ENCODE data around the gene ADAMTSL2.
A peak's percentile ranks its signal among the peaks of the same experiment; 100 is the strongest.

Gene ADAMTSL2

DNA sequence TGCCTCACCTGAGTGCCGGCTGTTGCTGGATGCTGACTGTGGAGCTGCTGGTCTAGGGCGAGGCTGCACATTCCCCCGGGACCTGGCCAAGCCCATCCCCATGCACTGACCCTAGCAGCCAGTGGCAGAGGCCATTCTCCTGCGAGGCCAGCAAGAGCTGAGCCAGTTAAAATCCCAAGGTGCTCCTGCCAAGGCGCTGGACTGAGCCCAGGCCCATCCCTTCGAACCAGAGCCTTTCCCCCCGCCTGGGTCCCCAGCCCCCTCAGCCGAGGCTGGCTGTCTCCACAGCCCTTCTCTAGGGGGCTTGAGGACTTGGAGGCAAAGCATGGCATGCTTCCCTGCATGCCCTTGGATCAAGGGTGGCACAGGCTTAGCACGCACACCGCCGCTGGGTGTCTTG is 1.6 kb downstream of the ADAMTSL2 start:
- no peak for DNase-seq

DNA sequence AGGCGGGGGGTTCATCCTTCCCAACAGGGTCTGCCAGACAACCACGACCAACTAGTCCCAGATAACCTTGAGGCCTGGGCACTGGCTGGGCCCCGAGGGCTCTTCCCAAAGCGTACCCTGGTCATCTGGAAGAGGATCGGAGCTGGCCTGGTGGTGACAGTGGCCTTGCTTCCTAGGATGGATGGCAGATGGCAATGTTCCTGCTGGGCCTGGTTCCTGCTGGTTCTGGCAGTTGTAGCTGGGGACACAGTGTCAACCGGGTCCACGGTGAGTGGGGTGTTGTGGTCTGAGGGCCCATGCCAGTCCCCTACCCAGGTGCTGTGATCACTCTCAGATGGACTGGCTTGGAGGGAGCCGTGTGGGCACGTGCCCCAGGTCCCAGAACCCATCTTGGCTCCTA is 2.0 kb downstream of the ADAMTSL2 start:
- no peak for DNase-seq

DNA sequence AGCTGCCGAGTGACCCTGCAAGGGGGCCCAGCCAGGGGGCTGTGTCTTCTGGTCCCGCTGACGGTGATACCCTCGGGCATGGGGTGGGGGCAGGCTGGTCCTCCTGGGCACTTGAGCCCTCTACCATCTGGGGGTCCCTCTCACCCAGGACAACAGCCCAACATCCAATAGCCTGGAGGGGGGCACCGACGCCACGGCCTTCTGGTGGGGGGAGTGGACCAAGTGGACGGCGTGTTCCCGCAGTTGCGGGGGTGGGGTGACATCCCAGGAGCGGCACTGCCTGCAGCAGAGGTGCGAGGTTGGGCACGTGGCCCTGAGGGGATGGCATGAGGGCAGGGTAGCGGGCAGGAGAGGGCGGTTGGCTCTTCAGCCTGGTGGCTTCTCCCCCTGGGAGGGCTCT is 2.8 kb downstream of the ADAMTSL2 start:
- DNase-seq, result no peak

DNA sequence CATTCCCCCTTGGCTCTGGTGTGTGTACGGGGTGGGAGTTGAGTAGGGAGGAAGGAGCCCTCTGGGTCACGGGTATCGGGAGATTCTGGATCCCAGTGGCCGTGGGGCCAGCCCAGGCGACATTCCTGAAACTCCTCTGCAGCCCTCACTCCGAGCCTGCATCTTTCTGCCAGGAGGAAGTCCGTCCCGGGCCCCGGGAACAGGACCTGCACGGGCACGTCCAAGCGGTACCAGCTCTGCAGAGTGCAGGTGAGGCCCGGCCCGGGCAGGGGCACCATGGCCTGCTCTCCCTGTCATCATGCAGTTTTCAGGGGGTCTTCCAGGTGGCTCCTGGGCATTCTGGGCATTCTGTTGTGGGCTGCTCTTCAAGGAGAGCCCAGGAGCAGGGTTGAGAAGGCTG is 3.7 kb downstream of the ADAMTSL2 start:
- DNase-seq, result no peak

DNA sequence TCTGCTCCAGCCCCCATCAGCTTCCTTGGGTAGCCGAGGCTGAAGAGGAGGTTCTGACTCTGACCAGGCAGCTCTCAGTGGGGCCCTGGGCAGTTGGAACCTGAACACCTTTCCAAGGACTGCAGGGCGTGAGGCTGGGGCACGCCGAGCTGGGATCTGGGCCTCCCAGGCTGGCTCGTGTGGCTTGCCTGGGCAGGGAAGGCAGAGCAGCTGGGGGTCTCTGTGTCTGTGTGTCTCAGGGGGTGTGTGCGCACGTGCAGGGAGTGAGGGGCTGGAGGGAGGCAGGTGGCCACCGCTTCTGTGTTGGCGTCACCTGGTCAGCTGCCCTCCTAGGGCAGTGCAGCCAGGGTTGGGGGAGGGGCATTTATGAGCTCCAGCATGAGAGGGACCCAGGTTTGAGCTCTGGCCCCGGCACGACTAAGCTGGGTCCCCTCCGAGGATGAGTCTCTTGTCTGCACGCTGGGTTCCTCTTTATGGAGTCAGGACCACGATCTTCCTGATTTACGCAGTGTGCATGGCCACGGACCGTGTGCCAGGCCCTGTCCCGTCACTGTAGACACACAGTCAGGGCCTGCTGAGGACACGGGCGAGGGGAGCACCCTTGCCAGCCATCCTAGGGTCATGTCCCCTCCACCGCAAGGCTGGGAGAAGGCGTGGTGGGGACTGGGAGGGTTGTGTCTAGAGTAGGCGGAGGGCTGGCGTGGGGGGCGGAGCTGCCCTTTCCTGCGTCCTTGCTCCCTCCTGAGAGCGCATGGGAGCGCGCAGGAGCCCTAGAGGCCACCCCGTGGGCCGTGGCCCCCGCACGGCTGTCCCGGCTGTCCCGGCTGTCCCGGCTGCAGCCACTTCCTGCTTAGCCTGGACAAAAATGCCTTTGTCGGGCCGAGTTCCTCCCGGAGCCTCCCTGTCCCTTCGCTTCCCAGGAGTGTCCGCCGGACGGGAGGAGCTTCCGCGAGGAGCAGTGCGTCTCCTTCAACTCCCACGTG is 4.6 kb downstream of the ADAMTSL2 start:
- DNase-seq, result no peak

DNA sequence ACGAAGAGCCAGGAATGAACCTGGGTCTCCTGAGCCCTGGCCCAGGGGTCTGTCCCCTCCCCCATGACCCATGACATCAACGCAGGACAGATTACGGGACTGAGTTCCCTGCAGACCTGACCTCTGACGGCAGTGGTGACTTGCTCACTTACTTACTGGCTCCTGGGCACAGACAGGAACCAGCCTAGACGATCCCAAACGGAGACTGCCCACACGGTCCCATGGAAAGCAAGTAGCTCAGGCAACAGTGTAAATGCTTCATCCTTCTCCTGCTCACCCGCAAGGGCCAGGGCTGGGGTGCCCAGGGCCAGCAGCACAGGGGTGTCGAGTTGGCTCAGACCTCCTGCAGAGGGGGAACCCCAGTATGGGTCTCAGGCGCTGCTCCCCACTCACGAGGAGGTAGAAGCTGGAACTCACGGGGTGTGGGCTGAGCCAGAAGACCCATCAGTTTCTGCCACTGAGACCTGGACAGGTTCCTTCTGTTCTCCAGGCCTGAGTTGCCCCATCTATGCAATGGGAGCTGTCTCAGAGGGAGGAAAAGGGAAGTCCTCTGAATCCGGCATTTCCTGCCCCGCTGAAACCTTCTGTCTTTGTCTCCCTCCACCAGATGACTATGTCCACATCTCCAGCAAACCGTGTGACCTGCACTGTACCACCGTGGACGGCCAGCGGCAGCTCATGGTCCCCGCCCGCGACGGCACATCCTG is 5.6 kb downstream of the ADAMTSL2 start:
- no peak for DNase-seq

GRCh38 chr9:133540698-133541025 is 6.2 kb downstream of the ADAMTSL2 start:
- DNase-seq, result no peak

GRCh38 chr9:133542002-133542401 is 7.5 kb downstream of the ADAMTSL2 start:
- no peak for DNase-seq

DNA sequence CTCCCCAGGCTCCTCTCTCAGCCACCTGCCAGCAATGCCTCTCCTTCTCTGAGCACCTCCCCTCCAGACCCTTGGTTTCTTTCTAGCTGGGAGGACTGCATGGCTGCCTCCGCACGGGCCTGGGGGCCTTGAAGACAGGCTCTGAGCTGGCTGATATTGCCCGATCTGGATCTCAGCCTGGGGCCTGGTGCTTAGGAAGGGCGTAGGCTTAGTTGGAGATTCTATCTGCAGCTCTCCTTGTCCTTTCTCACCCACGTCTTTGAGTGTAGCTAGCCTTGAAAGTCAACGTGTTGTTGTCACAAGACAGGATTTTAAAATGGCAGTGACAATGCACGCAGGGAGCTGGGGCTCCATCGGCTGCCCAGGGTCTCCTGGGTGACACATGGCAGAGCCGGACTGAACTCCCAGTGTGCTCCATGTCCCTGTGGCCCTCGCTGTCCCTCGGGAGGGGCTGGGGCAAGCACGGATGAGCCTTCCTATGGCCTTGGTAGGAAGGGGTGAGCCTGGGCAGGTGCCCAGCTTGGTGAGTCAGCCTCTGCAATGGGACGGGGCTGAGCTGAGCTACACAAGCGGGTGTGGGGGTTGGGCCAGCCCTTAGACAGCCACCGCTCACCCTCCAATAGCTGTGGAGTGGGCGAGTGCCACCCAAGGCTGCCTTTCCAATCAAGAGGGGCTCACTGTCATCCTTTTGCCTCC is 9.4 kb downstream of the ADAMTSL2 start:
- no peak for DNase-seq

DNA sequence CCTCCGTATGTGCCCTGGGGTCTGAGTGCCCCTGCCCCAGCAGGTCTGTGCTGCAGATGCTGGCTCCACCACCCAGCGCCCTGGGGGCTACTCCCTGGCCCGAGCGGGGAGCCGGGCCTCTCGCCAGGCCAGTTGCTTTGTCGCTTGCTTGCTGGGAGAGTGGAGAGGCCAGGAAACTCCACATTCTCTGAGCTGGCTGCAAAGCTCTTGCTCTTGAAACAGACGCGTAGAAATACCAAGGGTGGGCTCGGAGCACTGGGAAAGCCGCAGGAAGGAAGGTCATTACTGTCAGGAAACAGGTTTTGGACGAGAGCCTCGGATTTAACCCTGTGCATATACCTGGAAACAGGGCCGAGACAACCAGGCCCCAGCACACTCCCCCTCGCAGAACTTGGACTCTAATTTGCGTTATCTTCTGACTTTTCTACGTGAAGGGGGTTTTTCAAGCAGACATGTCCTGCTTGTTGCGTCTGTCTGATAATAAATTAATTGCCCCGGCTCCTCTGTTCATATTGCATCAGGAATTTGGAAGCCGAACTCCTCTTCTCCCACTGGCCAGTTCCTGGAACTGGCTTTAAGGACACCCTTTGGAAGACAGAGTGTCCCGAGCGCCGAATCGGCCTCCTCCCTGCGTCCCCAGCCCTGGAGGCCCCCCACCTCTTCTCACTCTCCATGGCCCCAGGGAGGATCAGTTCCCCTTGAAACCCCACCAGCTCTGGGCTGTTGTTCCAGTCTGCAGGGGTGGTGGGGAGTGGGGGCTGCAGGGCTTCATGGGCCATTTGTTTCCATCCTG is 11.2 kb downstream of the ADAMTSL2 start:
- no peak for DNase-seq

- DNase-seq, result no peak
Measured at GRCh38 chr9:133546287-133546680, 11.8 kb downstream of the ADAMTSL2 start.

DNA sequence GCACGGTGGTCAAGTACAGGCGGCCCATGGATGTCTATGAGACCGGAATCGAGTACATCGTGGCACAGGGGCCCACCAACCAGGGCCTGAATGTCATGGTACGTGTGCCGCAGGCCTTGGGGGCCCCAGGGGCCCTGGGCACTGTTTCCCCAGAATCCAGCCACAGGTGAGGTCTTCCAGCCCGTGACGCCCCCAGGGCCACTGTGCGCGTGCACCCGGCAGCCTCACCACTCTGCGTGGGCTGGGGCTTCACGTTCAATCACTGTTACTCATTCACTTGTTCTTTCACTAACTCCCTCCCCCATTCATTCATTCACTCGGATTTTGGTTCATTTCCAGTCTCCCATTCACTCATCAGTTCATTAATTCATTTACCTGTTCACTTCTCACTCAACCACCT is 12.6 kb downstream of the ADAMTSL2 start:
- DNase-seq, result no peak

GRCh38 chr9:133551446-133551845 is 16.9 kb downstream of the ADAMTSL2 start:
- no peak for DNase-seq

- DNase-seq, result no peak
Measured at GRCh38 chr9:133552236-133552635, 17.7 kb downstream of the ADAMTSL2 start.

GRCh38 chr9:133553123-133553522 is 18.6 kb downstream of the ADAMTSL2 start:
- DNase-seq, result no peak

DNA sequence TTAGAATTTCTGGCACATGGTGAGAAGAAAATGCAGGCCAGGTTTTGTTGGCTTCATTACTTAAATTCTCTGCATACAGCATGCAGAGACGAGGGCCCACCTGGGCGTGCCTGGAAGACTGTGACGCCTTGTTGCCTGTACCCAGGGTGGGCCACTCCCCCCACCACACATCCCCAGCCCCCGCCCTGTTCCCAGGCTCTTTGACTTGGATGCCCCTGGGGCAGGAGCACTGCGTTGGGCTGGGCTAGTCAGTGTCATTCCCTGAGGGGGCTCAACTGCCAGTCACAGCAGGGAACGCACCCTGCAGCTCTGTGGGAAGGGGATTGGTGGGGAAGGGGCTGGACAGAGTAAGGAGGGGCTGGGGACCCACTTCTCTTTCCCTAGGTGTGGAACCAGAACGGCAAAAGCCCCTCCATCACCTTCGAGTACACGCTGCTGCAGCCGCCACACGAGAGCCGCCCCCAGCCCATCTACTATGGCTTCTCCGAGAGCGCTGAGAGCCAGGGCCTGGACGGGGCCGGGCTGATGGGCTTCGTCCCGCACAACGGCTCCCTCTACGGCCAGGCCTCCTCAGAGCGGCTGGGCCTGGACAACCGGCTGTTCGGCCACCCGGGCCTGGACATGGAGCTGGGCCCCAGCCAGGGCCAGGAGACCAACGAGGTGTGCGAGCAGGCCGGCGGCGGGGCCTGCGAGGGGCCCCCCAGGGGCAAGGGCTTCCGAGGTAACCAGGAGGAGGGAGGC is 19.6 kb downstream of the ADAMTSL2 start:
- no peak for DNase-seq

GRCh38 chr9:133554729-133555128 is 20.2 kb downstream of the ADAMTSL2 start:
- no peak for DNase-seq

- DNase-seq, result no peak
Measured at GRCh38 chr9:133556354-133556753, 21.9 kb downstream of the ADAMTSL2 start.

- no peak for DNase-seq
Measured at GRCh38 chr9:133557581-133557980, 23.1 kb downstream of the ADAMTSL2 start.

GRCh38 chr9:133558191-133559126 is 24.0 kb downstream of the ADAMTSL2 start:
- peak; percentile 23 for DNase-seq

DNA sequence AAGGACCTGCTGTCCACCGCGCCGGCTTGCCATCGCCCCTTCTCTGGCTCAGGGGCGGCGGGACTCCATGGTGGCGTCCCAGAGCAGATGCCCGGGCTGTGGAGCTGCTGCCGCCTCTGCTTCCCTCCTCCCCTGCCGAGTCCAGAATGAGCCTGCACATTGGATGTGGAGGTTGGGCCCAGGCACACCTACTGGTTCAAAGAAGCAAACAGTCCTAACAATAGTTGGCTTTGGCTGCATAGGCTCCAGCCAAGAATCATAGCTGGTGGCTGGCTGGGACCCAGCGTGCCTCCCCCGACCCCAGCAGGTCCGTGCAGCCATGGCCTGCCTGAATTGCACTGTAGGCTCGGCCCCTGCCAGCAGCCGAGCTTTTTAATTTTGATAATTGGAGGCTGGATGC is 25.8 kb downstream of the ADAMTSL2 start:
- no peak for DNase-seq
